Muscle of leg (tissue), 11 donors: ENCODE data around the gene WDR20. TPM values are rescaled to one million over a fixed set of nuclear protein-coding genes. Genes with fewer than 3 reads are reported as not detected.
"Not testable (repeated sequence)": the region's sequence is repeated elsewhere in the genome, so short reads cannot be mapped to it uniquely, and the experiment has no call there.

Source experiments
- DNase-seq: peaks from one replicate; pipeline ENCODE4 v3.0.0; 2013
- H3K27ac ChIP-seq: one replicate; pipeline ENCODE4 v1.5.1; 2013; ENCODE audit warnings: mild to moderate bottlenecking, low read length, control low read depth
- H3K27me3 ChIP-seq: one replicate; pipeline ENCODE4 v1.6.1; 2013; ENCODE audit warnings: low read length; ENCODE audit not compliant: control insufficient read depth, insufficient read depth
- H3K36me3 ChIP-seq: one replicate; pipeline ENCODE4 v1.6.1; 2013; ENCODE audit warnings: low read length; ENCODE audit not compliant: control insufficient read depth, insufficient read depth
- H3K4me1 ChIP-seq: one replicate; pipeline ENCODE4 v1.6.1; 2013; ENCODE audit warnings: low read length; ENCODE audit not compliant: control insufficient read depth, insufficient read depth
- H3K4me3 ChIP-seq: one replicate; pipeline ENCODE4 v1.5.1; 2013; ENCODE audit warnings: low read length, control low read depth
- H3K9me3 ChIP-seq: replicated peaks from 2 replicates; pipeline ENCODE4 v1.6.1; 2013; ENCODE audit warnings: low read depth, low read length; ENCODE audit not compliant: control insufficient read depth
- WGBS: methylation state at CpG from one replicate; pipeline ENCODE4 v1.1.5; 2013; ENCODE audit warnings: missing lambda C conversion rate; ENCODE audit not compliant: insufficient coverage; 5-methylcytosine and 5-hydroxymethylcytosine counted together
- polyA plus RNA-seq, 8 donors: library from polyadenylated mRNA; unstranded; fragments of 120-200 nt; gene quantifications; one replicate each; pipeline versions ENCODE4 v1.2.1 to v1.2.3, GENCODE V29; 2013; ENCODE audit warnings: inconsistent platforms in 1 of 8, low replicate concordance in 1 of 8; ENCODE audit not compliant: insufficient read length in 8 of 8, insufficient read depth in 1 of 8
- total RNA-seq: library from RNA; stranded (reverse); fragments of 120-200 nt; gene quantifications from one replicate; pipeline ENCODE4 v1.2.4, GENCODE V29; 2013

WDR20 gene
- total and polyA plus RNA-seq, 9 donors: 20.0 to 28.9 (median 25.0) TPM

GRCh38 chr14:102141797-102142196, 2.1 kb downstream of the WDR20 start:
- H3K27me3 ChIP-seq: no peaks in the 10 kb centered on the region
- no peaks in the 10 kb centered on the region for H3K9me3 ChIP-seq
- no peak for DNase-seq
- H3K4me1 ChIP-seq: peaks cover 8% of the 10 kb centered on the region
- no peak overlapping the region for H3K4me3 ChIP-seq
- peaks cover 6% of the 10 kb centered on the region for H3K36me3 ChIP-seq
- no CpG with 5 or more reads among the region's 4 CpGs for WGBS
- H3K27ac ChIP-seq: no peak overlapping the region

- Histone ChIP-seq H3K9me3 (no peaks in the 10 kb centered on the region), H3K36me3 (peaks cover 6% of the 10 kb centered on the region), H3K27me3 (no peaks in the 10 kb centered on the region), H3K4me3 (no peak overlapping the region), H3K27ac (no peak overlapping the region), H3K4me1 (peaks cover 4% of the 10 kb centered on the region)
- DNase-seq: no peak
These were observed 5.2 kb downstream of the WDR20 start for GRCh38 chr14:102144914-102145313.

- Histone ChIP-seq H3K27ac (no peak overlapping the region), H3K4me1 (peaks cover 4% of the 10 kb centered on the region), H3K9me3 (no peaks in the 10 kb centered on the region), H3K36me3 (peaks cover 6% of the 10 kb centered on the region), H3K4me3 (no peak overlapping the region), H3K27me3 (no peaks in the 10 kb centered on the region)
- 100% methylated on average over 1 of the region's 6 CpGs for WGBS
- no peak for DNase-seq
These were observed 5.7 kb downstream of the WDR20 start for GRCh38 chr14:102145395-102145794.

GRCh38 chr14:102146423-102146822, 6.7 kb downstream of the WDR20 start:
- Histone ChIP-seq H3K27me3 (no peaks in the 10 kb centered on the region), H3K9me3 (no peaks in the 10 kb centered on the region), H3K36me3 (peaks cover 6% of the 10 kb centered on the region), H3K4me1 (peaks cover 2% of the 10 kb centered on the region), H3K4me3 (no peak overlapping the region), H3K27ac (no peak overlapping the region)
- WGBS: 83% methylated on average over 2 of the region's 2 CpGs
- no peak for DNase-seq

DNA sequence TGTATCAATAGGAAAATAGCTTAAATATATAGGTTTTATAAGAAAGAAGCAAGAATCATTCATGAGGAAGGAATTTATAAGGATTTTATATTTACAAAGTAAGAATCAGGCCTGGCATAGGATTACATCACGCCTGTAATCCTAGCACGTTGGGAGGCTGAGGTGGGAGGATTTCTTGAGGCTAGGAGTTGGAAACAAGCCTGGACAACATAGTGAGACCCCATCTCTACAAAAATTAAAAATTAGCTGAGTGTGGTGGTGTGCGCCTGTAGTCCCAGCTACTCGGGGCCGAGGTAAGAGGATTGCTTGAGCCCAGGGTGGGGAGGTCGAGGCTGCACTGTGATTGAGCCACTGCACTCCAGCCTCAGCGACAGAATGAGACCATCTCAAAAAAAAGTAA, 10.4 kb downstream of the WDR20 start:
- Histone ChIP-seq H3K9me3 (no peaks in the 10 kb centered on the region), H3K4me3 (no peak overlapping the region), H3K36me3 (peaks cover 17% of the 10 kb centered on the region), H3K27ac (no peak overlapping the region), H3K4me1 (peaks cover 2% of the 10 kb centered on the region), H3K27me3 (no peaks in the 10 kb centered on the region)
- 100% methylated on average over 1 of the region's 7 CpGs for WGBS
- no peak for DNase-seq

- Histone ChIP-seq H3K4me3 (no peak overlapping the region), H3K27ac (peak overlapping the region; percentile 63), H3K36me3 (peaks cover 14% of the 10 kb centered on the region), H3K9me3 (no peaks in the 10 kb centered on the region), H3K27me3 (no peaks in the 10 kb centered on the region), H3K4me1 (peaks cover 2% of the 10 kb centered on the region)
- peak; percentile 14 for DNase-seq
- no CpG with 5 or more reads among the region's 1 CpG for WGBS
These were observed 11.0 kb downstream of the WDR20 start for GRCh38 chr14:102150744-102151143.

- not testable (repeated sequence) for H3K27me3 ChIP-seq, H3K4me3 ChIP-seq, H3K4me1 ChIP-seq, DNase-seq, H3K9me3 ChIP-seq
- Histone ChIP-seq H3K36me3 (peaks cover 14% of the 10 kb centered on the region), H3K27ac (peak overlapping the region; percentile 47)
- WGBS: no CpG with 5 or more reads among the region's 3 CpGs
These were observed 11.7 kb downstream of the WDR20 start for GRCh38 chr14:102151411-102151810.

DNA sequence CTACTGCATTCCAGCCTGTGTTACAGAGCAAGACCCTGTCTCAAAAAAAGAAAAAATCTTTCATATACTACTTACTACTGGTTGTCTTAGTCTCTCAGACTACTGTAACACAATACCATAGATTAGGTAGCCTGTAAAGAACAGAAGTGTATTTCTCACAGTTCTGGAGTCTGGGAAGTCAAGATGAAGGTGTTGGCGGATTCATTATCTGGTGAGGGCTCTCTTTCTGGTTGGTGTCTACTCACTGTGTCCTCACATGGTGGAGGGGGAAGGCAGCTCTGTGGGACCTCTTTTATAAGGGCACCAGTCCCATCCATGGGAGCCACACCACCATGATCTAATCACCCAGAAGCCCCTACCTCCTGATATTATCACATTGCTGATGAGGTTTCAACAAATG, 14.4 kb downstream of the WDR20 start:
- H3K36me3 ChIP-seq: peaks cover 14% of the 10 kb centered on the region
- no peak for DNase-seq
- no peaks in the 10 kb centered on the region for H3K9me3 ChIP-seq
- H3K4me3 ChIP-seq: no peak overlapping the region
- H3K4me1 ChIP-seq: peaks cover 2% of the 10 kb centered on the region
- no peaks in the 10 kb centered on the region for H3K27me3 ChIP-seq
- WGBS: no CpG with 5 or more reads among the region's 1 CpG
- no peak overlapping the region for H3K27ac ChIP-seq

DNA sequence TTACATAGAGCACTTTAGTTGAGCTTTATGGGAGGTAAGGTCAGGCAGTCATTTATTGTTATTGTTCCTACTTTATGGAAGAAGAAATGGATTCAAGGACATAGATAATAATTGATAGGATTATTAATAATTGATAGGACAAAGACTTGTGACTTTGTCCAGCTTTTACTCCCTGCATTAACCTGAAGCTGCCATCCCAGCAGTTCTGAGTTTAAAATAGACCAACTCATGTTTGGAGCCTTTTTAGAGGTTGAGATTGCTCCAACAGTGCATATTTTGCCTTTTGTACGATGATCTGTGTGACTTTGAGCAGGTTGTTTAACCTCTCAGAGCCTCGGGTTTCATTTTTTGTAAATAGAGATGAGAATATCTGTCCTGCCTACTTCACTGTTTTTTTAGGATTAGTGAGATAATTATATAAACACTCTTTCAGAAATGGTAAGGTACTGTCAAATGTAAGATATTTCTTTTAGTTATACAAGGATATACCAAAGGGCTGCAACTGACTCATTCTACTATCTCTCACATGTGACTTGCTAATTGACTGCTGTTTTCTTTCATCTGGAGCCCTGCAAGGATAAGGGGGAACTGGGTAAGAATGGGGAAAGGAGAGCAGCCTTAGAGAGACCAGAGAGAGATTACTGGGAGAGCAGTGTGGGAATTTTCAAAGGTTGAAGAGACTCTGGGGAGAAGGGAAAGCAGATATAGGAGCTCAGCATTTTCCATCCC, 15.3 kb downstream of the WDR20 start:
- no peak for DNase-seq
- Histone ChIP-seq H3K27ac (no peak overlapping the region), H3K9me3 (no peaks in the 10 kb centered on the region), H3K27me3 (no peaks in the 10 kb centered on the region), H3K36me3 (peaks cover 14% of the 10 kb centered on the region), H3K4me1 (peaks cover 2% of the 10 kb centered on the region), H3K4me3 (no peak overlapping the region)
- no CpG with 5 or more reads among the region's 2 CpGs for WGBS

DNA sequence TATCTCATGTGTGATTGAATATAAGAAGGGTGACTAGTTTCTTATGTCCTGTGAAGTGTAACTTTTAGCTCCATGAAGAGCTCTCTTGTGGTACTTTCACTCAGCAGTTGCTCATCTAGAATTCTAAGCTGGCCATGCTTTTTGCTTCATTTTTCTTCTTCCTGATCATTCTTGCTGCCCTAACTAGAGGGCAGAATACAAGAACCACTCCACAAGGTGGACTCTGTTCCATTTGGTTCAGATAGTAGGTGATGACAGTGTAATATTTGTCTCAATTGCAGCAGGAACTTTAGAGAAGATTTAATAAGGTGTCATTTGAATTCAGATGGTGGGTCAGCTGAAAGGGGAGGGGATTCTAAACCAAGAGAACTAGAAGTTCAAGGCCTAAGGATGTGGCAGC, 17.6 kb downstream of the WDR20 start:
- Histone ChIP-seq H3K4me1 (no peaks in the 10 kb centered on the region), H3K9me3 (no peaks in the 10 kb centered on the region), H3K4me3 (no peak overlapping the region), H3K36me3 (peaks cover 12% of the 10 kb centered on the region), H3K27ac (no peak overlapping the region), H3K27me3 (no peaks in the 10 kb centered on the region)
- DNase-seq: no peak

DNA sequence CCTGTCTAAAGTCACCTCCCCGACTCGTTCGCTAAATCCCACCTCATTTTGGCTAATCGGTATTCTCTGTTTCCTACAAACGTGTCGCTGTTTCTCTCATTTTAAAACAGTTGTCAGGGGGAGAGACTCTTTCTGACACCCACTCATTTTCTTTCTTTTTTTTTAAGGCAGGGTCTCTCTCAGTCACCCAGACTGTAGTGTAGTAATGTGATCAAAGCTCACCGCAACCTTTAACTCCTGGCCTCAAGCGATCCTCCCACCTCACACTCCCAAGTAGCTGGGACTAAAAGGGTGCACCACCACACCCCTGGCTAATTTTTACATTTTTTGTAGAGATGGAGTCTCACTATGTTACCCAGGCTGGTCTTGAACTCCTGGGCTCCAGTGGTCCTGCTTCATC, 19.1 kb downstream of the WDR20 start:
- H3K27me3 ChIP-seq: no peaks in the 10 kb centered on the region
- 81% methylated on average over 3 of the region's 8 CpGs for whole genome bisulfite sequencing

More for the DNA sequence above, 19.1 kb downstream of the WDR20 start:
- H3K4me1 ChIP-seq: no peaks in the 10 kb centered on the region
- peaks cover 11% of the 10 kb centered on the region for H3K36me3 ChIP-seq
- no peak overlapping the region for H3K4me3 ChIP-seq
- no peak overlapping the region for H3K27ac ChIP-seq
- no peak for DNase-seq
- no peaks in the 10 kb centered on the region for H3K9me3 ChIP-seq
